Putamen (tissue), 1 donor: Measurements from ENCODE around the gene POU2AF2.
A peak's percentile ranks its signal among the peaks of the same experiment; 100 is the strongest.
"Not testable (repeated sequence)": the region's sequence is repeated elsewhere in the genome, so short reads cannot be mapped to it uniquely, and the experiment has no call there.

Source experiments
- DNase-seq: peaks from one replicate; pipeline ENCODE4 v3.0.0-alpha.2; 2016; ENCODE audit warnings: low spot score

The POU2AF2 gene

GRCh38 chr11:111258046-111258445 lies 12.5 kb downstream of the POU2AF2 start:
- DNase-seq, result no peak

GRCh38 chr11:111259896-111260295 lies 14.4 kb downstream of the POU2AF2 start:
- DNase-seq, result no peak

GRCh38 chr11:111260811-111261210 lies 15.3 kb downstream of the POU2AF2 start:
- no peak for DNase-seq

- no peak for DNase-seq
Observed at GRCh38 chr11:111264646-111265045, 19.1 kb downstream of the POU2AF2 start.

GRCh38 chr11:111265421-111265820 lies 19.9 kb downstream of the POU2AF2 start:
- no peak for DNase-seq

- not testable (repeated sequence) for DNase-seq
Observed at GRCh38 chr11:111268303-111268702, 22.8 kb downstream of the POU2AF2 start.

GRCh38 chr11:111269146-111269868 lies 23.8 kb downstream of the POU2AF2 start:
- peak; percentile 59 for DNase-seq

- no peak for DNase-seq
Observed at GRCh38 chr11:111272420-111272819, 26.9 kb downstream of the POU2AF2 start.

GRCh38 chr11:111282562-111283075 lies 37.1 kb downstream of the POU2AF2 start:
- DNase-seq, result no peak

- DNase-seq, result no peak
Observed at GRCh38 chr11:111283945-111284481, 38.5 kb downstream of the POU2AF2 start.

- no peak for DNase-seq
Observed at GRCh38 chr11:111285189-111286091, 39.9 kb downstream of the POU2AF2 start.

- no peak for DNase-seq
Observed at GRCh38 chr11:111291764-111292163, 46.2 kb downstream of the POU2AF2 start.

- DNase-seq, result not testable (repeated sequence)
Observed at GRCh38 chr11:111292408-111292807, 46.9 kb downstream of the POU2AF2 start.

- DNase-seq, result no peak
Observed at GRCh38 chr11:111296196-111296595, 50.7 kb downstream of the POU2AF2 start.

- DNase-seq, result no peak
Observed at GRCh38 chr11:111297696-111298095, 52.2 kb downstream of the POU2AF2 start.

- no peak for DNase-seq
Observed at GRCh38 chr11:111298413-111299100, 53.0 kb downstream of the POU2AF2 start, which contains the start of gene POU2AF3. Gene POU2AF3, plus strand, starts transcription at chr11:111298546. Its CDS starts 36 bp downstream, at chr11:111298582.

GRCh38 chr11:111299101-111300026 lies 53.8 kb downstream of the POU2AF2 start:
- peak; percentile 41 for DNase-seq

GRCh38 chr11:111300569-111300968 lies 55.0 kb downstream of the POU2AF2 start:
- no peak for DNase-seq

GRCh38 chr11:111301004-111301841 lies 55.7 kb downstream of the POU2AF2 start:
- no peak for DNase-seq

- DNase-seq, result no peak
Observed at GRCh38 chr11:111301842-111302118, 56.3 kb downstream of the POU2AF2 start.
